Spinal cord (tissue), 10 donors: ENCODE measurements around the gene CD209. TPM values are rescaled to one million over a fixed set of nuclear protein-coding genes. Genes with fewer than 3 reads are reported as not detected.
"Not testable (repeated sequence)": the region's sequence is repeated elsewhere in the genome, so short reads cannot be mapped to it uniquely, and the experiment has no call there.

ENCODE experiments used
- DNase-seq, 6 donors: peaks; one replicate each; pipeline versions ENCODE4 v3.0.0 to v3.0.0-alpha.2; 2013 to 2015; ENCODE audit warnings: low spot score in 6 of 6, low read depth in 4 of 6
- H3K27ac ChIP-seq: one replicate; pipeline ENCODE4 v1.5.1; 2013; ENCODE audit warnings: low read depth, low read length, control low read depth
- H3K27me3 ChIP-seq: one replicate; pipeline ENCODE4 v1.6.1; 2013; ENCODE audit warnings: low read length; ENCODE audit not compliant: control insufficient read depth, insufficient read depth
- H3K36me3 ChIP-seq: one replicate; pipeline ENCODE4 v1.6.1; 2013; ENCODE audit warnings: low read length; ENCODE audit not compliant: control insufficient read depth, insufficient read depth
- H3K4me1 ChIP-seq: one replicate; pipeline ENCODE4 v1.6.1; 2013; ENCODE audit warnings: low read length; ENCODE audit not compliant: control insufficient read depth, insufficient read depth
- H3K4me3 ChIP-seq: one replicate; pipeline ENCODE4 v1.5.1; 2013; ENCODE audit warnings: low read depth, low read length, control low read depth
- H3K9me3 ChIP-seq: one replicate; pipeline ENCODE4 v1.6.1; 2013; ENCODE audit warnings: low read length; ENCODE audit not compliant: control insufficient read depth, insufficient read depth
- WGBS: methylation state at CpG from one replicate; pipeline ENCODE4 v1.1.5; 2013; ENCODE audit warnings: missing lambda C conversion rate; ENCODE audit not compliant: insufficient coverage; 5-methylcytosine and 5-hydroxymethylcytosine counted together
- polyA plus RNA-seq, 2 donors: library from polyadenylated mRNA; unstranded; fragments of 120-200 nt; gene quantifications; one replicate each; pipeline ENCODE4 v1.2.1, GENCODE V29; 2013; ENCODE audit not compliant: insufficient read length in 2 of 2
- total RNA-seq, 2 donors: library from RNA; depleted of rRNA in 1 of 2; stranded (reverse); fragments of 120-200 nt in 1 of 2; fragments of >200 nt in 1 of 2; gene quantifications; one replicate each; pipeline versions ENCODE4 v1.2.3 to v1.2.4, GENCODE V29; 2013 to 2014
- donor health status: healthy.

The CD209 gene
- total and polyA plus RNA-seq, 4 donors = 0.24 to 2.5 (median 1.4) TPM

- no peak for DNase-seq
- 50% methylated on average over 1 of the region's 4 CpGs for WGBS
- no peaks in the 10 kb centered on the region for H3K4me1 ChIP-seq
- no peak overlapping the region for H3K4me3 ChIP-seq
- no peak overlapping the region for H3K27ac ChIP-seq
- peaks cover 11% of the 10 kb centered on the region for H3K9me3 ChIP-seq
- no peaks in the 10 kb centered on the region for H3K27me3 ChIP-seq
- H3K36me3 ChIP-seq = no peaks in the 10 kb centered on the region
Observed at GRCh38 chr19:7756258-7756657, 8.9 kb upstream of the CD209 start.

GRCh38 chr19:7751157-7751783 lies 3.9 kb upstream of the CD209 start:
- H3K9me3 ChIP-seq = no peaks in the 10 kb centered on the region
- DNase-seq = no peak
- H3K27ac ChIP-seq = no peak overlapping the region
- no peaks in the 10 kb centered on the region for H3K27me3 ChIP-seq
- H3K4me3 ChIP-seq = no peak overlapping the region
- no peaks in the 10 kb centered on the region for H3K4me1 ChIP-seq
- WGBS = 75% methylated on average over 8 of the region's 12 CpGs
- no peaks in the 10 kb centered on the region for H3K36me3 ChIP-seq

- H3K4me3 ChIP-seq = no peak overlapping the region
- no peak overlapping the region for H3K27ac ChIP-seq
- no peaks in the 10 kb centered on the region for H3K9me3 ChIP-seq
- H3K4me1 ChIP-seq = no peaks in the 10 kb centered on the region
- DNase-seq = no peak
- no peaks in the 10 kb centered on the region for H3K27me3 ChIP-seq
- WGBS = 0% methylated on average over 1 of the region's 4 CpGs
- H3K36me3 ChIP-seq = no peaks in the 10 kb centered on the region
Observed at GRCh38 chr19:7748756-7749155, 1.4 kb upstream of the CD209 start.

- no peaks in the 10 kb centered on the region for H3K4me1 ChIP-seq
- H3K27ac ChIP-seq = no peak overlapping the region
- WGBS = no CpG with 5 or more reads among the region's 2 CpGs
- no peaks in the 10 kb centered on the region for H3K27me3 ChIP-seq
- DNase-seq = no peak
- no peaks in the 10 kb centered on the region for H3K36me3 ChIP-seq
- no peak overlapping the region for H3K4me3 ChIP-seq
- no peaks in the 10 kb centered on the region for H3K9me3 ChIP-seq
Observed at GRCh38 chr19:7748171-7748570, 837 bp upstream of the CD209 start.

GRCh38 chr19:7746306-7746705 lies 1.0 kb downstream of the CD209 start:
- not testable (repeated sequence) for H3K27me3 ChIP-seq, H3K4me1 ChIP-seq, H3K4me3 ChIP-seq, H3K27ac ChIP-seq, H3K36me3 ChIP-seq, DNase-seq, H3K9me3 ChIP-seq
- 81% methylated on average over 3 of the region's 4 CpGs for WGBS

GRCh38 chr19:7744871-7745650 lies 2.3 kb downstream of the CD209 start:
- H3K9me3 ChIP-seq = no peaks in the 10 kb centered on the region
- no peak overlapping the region for H3K4me3 ChIP-seq
- H3K36me3 ChIP-seq = no peaks in the 10 kb centered on the region
- no peak for DNase-seq
- H3K4me1 ChIP-seq = no peaks in the 10 kb centered on the region
- H3K27me3 ChIP-seq = no peaks in the 10 kb centered on the region
- 85% methylated on average over 7 of the region's 12 CpGs for WGBS
- no peak overlapping the region for H3K27ac ChIP-seq

GRCh38 chr19:7744199-7744786 lies 3.0 kb downstream of the CD209 start:
- Histone ChIP-seq H3K36me3 (no peaks in the 10 kb centered on the region), H3K9me3 (no peaks in the 10 kb centered on the region), H3K4me3 (no peak overlapping the region), H3K4me1 (no peaks in the 10 kb centered on the region), H3K27ac (no peak overlapping the region), H3K27me3 (no peaks in the 10 kb centered on the region)
- DNase-seq = no peak
- WGBS = 86% methylated on average over 4 of the region's 5 CpGs

GRCh38 chr19:7743425-7743841 lies 3.9 kb downstream of the CD209 start:
- Histone ChIP-seq H3K36me3 (no peaks in the 10 kb centered on the region), H3K4me1 (no peaks in the 10 kb centered on the region), H3K9me3 (no peaks in the 10 kb centered on the region), H3K4me3 (no peak overlapping the region), H3K27ac (no peak overlapping the region), H3K27me3 (no peaks in the 10 kb centered on the region)
- WGBS = 56% methylated on average over 2 of the region's 2 CpGs
- no peak for DNase-seq

- no peaks in the 10 kb centered on the region for H3K36me3 ChIP-seq
- no peaks in the 10 kb centered on the region for H3K9me3 ChIP-seq
- H3K27me3 ChIP-seq = no peaks in the 10 kb centered on the region
- H3K27ac ChIP-seq = no peak overlapping the region
- no peak for DNase-seq
- WGBS = 76% methylated on average over 11 of the region's 11 CpGs
- no peaks in the 10 kb centered on the region for H3K4me1 ChIP-seq
- no peak overlapping the region for H3K4me3 ChIP-seq
Observed at GRCh38 chr19:7742991-7743390, 4.3 kb downstream of the CD209 start.

GRCh38 chr19:7742575-7742974 lies 4.8 kb downstream of the CD209 start:
- WGBS = no CpG with 5 or more reads among the region's 2 CpGs
- no peaks in the 10 kb centered on the region for H3K27me3 ChIP-seq
- H3K36me3 ChIP-seq = no peaks in the 10 kb centered on the region
- no peak for DNase-seq
- H3K4me3 ChIP-seq = no peak overlapping the region
- no peaks in the 10 kb centered on the region for H3K9me3 ChIP-seq
- no peaks in the 10 kb centered on the region for H3K4me1 ChIP-seq
- H3K27ac ChIP-seq = no peak overlapping the region
